GOT3 (cell line): ENCODE results near the gene KIAA1549.

Experiments used
- DNase-seq: peaks from one replicate; lab custom pipeline; 2025; ENCODE audit warnings: mixed read lengths; lab: John Stamatoyannopoulos, UW

KIAA1549 gene

DNA sequence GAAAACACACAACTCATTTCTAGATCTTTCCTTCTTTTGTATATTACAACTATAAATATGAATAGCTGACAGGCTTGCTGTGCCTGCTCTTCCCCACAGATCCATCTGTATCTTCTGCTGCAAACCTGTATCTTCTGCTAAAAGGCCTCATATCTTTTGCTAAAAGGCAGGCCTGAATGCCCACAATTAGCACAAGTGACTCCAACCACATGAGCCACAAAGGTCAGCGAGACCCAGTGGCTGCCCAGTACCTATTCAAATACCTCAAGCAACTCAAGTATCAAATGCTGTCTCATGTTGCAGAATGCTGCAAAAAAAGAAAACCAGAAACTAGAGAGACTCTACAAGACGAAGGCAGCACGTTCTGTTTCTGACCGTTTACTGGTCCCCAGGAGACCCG, 128.7 kb downstream of the KIAA1549 start:
- no peak for DNase-seq

DNA sequence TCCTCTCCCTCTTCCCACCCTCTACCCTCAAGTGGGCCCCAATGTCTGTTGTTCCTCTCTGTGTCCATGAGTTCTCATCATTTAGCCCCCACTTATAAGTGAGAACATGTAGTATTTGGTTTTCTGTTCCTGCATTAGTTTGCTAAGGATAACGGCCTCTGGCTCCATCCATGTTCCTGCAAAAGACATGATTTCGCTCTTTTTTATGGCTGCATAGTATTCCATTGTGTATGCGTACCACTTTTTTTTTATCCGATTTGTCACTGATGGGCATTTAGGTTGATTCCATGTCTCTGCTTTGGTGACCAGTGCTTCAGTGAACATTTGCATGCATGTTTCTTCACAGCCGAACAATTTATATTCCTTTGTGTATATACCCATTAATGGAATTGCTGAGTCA, 131.5 kb downstream of the KIAA1549 start:
- DNase-seq: no peak

DNA sequence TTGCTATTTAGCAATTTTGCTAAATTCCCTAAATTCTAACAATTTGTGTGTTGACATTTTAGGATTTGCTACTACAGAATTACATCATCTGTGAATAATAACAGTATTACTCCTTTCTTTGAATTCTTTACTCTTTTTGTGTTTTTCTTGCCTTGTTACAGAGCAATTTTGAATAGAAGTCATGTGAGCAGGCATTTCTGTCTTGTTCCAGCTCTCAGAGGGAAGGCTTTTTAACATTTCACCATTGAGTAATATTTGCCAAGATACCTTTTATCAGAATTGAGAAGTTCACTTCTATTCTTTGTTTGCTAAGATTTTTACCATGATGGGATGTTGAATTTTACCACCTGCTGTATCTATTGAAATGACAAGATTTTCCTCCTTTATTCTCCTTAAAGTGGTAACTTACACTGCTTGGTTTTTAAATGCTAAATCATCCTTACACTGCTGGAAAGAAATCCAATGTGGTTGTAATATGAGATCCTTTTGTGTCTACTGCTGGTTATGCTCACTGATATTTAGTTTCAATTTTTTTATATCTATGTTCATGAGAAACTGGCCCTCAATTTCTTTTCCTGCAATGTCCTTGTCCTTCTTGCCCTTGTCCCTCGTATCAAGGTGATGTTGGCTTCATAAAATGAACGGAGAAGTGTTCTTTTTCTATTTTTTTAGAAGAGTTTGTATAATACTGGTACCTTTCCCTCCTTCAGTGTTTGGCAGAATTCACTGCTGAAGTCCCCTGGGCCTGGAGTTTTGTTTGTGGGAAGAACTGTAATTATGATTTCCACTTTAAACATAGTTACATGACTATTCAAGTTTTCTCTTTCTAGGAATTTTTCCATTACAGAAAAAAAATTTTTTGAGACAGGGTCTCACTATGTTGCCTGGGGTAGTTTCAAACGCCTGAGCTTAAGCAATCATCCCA, 132.9 kb downstream of the KIAA1549 start:
- no peak for DNase-seq

- DNase-seq: no peak
Observed at GRCh38 chr7:138845711-138846110, 135.5 kb downstream of the KIAA1549 start.

DNA sequence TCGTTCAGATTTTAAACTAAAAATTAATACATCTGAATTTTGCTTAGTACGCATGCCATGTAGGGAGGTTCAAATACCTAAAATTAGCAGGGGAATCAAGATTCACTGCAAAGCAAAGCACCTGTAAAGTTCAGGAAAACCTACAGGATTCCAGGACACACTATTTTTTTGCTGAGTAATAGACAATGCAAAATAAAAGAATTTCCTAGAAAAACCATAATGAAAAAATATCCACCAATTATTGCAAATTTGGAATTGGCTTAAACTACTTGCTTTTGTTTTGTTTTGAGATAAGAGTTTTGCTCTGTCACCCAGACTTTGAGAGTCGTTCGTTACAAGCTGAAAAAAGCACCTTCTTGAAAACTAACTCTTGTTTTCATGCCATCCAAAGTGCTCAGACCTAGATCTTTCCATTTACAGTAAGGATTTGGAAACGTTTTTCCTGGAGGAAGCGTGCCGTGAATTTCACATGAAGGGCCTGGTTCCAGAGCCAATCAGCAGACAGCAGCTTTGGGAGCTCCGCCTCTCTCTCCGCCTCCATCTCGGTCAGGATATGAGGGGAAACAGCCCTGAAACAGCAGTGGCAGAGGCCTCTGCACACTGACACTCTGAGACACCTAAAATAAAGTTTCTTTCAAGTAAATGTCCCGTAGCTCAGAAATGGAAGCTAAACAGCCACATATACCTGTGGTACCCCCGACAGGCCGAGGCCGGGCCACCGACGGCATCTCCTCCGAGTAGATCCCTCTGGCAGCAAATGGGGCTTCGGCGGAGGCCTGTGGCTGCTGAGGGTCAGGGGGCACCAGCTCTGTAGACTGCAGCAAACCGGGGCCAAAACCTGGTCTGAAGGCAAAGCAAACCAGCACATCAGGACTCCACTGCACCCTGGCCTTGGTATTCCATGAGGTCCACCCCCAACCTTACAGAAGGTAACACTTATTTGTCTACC, 137.3 kb downstream of the KIAA1549 start:
- DNase-seq: no peak

DNA sequence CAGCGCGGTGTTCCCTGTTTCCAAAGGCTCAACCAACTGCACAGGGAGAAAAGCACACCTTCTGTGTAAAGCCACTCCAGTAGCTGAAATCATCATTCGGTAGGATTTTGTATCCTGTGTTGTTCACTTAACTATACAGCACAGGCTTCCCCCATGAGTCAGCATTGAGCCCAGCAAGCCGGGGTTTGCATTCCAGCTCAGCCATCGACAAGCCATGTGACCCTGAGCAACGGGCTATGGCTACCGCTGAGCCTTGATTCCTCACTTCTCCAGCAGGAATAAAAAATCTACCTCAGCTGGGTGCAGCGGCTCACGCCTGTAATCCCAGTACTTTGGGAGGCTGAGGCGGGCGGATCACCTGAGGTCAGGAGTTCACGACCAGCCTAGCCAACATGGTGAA, 139.1 kb downstream of the KIAA1549 start:
- DNase-seq: no peak

DNA sequence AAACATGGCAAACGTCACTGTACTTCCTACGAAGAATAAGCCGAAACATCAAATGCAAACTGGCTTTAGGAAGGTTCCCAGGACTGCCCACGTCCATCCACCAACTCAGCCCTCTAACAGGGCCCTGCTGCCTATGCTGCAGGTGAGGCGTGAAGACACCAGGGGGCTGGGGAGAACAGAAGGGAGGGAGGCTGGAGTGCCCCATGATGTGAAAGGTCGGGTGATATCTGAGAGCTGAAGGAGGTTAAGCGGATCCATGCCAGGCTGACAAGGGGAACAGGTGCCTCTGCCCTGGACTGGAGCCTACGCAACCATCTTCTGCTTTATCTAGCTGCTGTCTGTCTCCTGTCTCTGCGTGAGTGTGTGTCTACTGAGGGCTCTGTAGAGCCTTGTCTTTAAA, 143.0 kb downstream of the KIAA1549 start:
- no peak for DNase-seq

DNA sequence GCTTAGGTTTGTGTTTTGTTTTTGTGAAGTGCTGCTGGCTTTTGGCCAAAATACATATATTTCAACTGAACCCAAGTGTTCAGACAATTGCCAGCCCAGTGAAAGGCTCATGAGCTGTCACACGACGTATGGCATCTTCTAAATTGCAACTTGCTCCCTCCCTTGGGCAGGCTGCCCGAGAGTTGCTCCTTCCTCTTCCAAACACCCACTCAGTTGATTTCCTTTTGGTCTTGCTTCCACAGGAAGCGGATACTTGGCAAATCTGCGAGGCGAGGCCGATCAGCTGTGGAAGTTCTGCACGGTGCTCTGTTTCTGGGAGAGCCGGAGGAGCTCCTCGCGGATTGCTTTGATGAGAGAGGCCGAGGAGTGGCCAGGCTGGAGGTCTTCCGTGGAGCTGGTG, 143.6 kb downstream of the KIAA1549 start:
- no peak for DNase-seq

- no peak for DNase-seq
Observed at GRCh38 chr7:138835087-138835486, 146.1 kb downstream of the KIAA1549 start.

DNA sequence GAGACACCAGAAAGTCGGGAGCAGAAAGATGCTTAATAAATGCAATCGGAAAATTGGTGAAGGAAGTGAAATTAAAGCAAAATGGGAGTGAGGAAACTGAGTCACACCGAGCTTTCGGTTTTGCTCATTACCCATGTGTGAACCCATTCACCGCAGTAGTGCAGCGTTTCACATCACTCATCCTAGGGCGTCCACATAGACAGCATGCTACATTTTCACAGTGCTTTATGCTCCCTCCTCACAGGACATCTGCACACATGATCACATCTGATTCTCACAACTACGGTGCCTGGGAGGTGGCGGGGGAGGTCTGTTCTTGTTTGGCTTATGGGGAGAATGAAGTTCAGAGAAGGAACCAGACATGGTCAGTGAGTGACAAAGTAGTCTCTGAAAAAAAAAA, 146.6 kb downstream of the KIAA1549 start:
- no peak for DNase-seq

- no peak for DNase-seq
Observed at GRCh38 chr7:138833596-138833995, 147.6 kb downstream of the KIAA1549 start.

GRCh38 chr7:138832966-138833365, 148.2 kb downstream of the KIAA1549 start:
- no peak for DNase-seq

GRCh38 chr7:138829335-138829734, 151.9 kb downstream of the KIAA1549 start:
- DNase-seq: no peak

DNA sequence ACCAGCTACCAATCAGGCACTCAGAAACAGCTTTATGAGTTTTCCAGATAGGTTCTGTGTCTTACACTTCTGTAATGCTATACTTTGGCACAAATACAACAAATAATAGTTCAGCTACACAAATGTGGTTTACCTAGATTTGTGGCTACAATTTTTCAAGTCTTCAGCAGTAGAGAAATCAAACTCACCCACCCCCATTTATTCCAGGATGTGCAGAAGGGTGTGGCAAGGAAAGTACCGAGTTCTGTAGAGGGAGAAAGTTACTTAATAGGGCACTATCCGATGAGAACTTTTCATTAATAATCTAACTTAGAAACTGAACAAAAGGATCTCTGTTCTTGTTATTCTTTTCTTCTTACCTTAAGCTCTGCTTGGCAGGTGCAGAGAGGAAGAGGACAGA, 152.9 kb downstream of the KIAA1549 start:
- no peak for DNase-seq

DNA sequence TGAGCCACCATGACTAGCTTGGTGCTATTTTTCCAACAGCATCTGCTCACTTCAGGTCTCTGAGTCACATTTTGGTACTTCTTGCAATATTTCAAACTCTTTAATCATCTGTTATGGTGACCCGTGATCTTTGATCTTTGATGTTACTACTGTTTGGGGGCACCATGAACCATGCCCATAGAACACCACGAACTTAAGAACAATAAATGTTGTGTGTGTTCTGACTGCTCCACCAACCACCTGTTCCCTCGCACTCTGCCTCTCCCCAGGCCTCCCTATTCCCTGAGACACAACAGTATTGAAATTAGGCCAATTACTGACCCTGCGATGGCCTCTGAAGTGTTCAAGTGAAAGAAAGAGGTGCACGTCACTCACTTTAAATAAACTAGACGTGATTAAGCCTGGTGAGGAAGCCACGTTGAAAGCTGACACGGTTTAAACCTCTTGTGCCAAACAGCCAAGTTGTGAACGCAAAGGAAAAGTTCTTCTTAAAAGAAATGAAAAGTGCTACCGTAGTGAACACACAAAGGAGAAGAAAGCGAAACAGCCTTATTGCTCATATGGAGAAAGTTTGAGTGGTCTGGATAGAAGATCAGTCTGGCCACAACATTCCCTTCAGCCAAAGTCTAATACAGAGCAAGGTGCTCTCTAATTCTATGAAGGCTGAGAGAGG, 156.0 kb downstream of the KIAA1549 start:
- DNase-seq: no peak

- no peak for DNase-seq
Observed at GRCh38 chr7:138822867-138823535, 158.2 kb downstream of the KIAA1549 start.

GRCh38 chr7:138821912-138822311, 159.3 kb downstream of the KIAA1549 start:
- no peak for DNase-seq

GRCh38 chr7:138819625-138820024, 161.6 kb downstream of the KIAA1549 start:
- no peak for DNase-seq

DNA sequence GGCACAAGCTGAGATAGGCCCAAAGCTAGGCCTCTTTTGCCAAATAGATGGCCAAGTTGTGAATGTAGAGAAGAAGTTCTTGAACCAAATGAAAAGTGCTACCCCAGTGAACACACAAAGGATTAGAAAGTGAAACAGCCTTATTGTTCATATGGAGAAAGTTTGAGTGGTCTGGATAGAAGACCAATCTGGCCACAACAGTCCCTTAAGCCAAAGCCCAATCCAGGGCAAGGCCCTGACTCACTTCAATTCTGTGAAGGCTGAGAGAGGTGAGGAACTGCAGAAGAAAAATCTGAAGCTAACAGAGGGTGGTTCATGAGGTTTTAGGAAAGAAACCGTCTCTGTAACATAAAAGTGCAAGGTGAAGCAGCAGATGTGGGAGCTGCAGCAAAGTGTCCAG, 164.5 kb downstream of the KIAA1549 start:
- DNase-seq: no peak

DNA sequence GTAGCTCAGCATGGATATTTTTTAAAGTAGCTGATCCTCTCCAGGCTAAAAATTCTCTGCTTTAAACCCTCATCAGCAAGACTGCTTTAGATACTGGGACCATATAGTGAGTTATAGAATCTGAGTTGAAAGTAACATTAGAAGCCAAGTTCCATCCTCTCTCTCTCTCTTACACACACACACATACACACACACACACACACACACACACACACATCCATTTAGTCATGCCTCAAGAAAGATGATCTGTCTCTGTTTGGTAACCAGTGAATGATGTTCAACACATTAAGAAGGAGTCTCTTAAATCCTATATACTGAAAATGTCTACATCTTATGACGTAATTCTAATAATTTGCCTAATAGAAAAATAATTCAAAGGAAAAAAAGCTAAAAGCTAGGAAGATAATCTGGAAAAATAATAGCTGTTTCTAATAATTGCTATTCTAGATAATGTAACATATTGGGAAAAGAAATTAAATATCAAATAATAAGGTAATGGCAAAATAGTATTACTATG, 166.3 kb downstream of the KIAA1549 start:
- no peak for DNase-seq

- DNase-seq: no peak
Observed at GRCh38 chr7:138813945-138814344, 167.2 kb downstream of the KIAA1549 start.
